Natural killer cell (primary cell): ENCODE measurements around the gene CAPRIN2. TPM values are rescaled to one million over a fixed set of nuclear protein-coding genes. Genes with fewer than 3 reads are reported as not detected.

Source experiments
- ATAC-seq, 3 donors: fragments of 150-1000 bp in 2 of 3; fragments of 200-7000 bp in 1 of 3; cut with Tn5 transposase; 1 replicate in 1 of 3; 2 replicates in 2 of 3; pipeline ENCODE4 v1.10.0; 2021; ENCODE audit warnings: mild to moderate bottlenecking in 2 of 3, moderate library complexity in 2 of 3
- DNase-seq, 2 donors: peaks; one replicate each; pipeline versions ENCODE4 v3.0.0 to v3.0.0-alpha.2; 2013 to 2021; ENCODE audit warnings: mixed read lengths in 1 of 2
- H3K27ac ChIP-seq: one replicate; pipeline ENCODE4 v1.5.1; 2013; ENCODE audit warnings: mild to moderate bottlenecking, low read length
- H3K27me3 ChIP-seq: one replicate; pipeline ENCODE4 v1.6.1; 2013; ENCODE audit warnings: low read length; ENCODE audit not compliant: control insufficient read depth, insufficient read depth
- H3K36me3 ChIP-seq: one replicate; pipeline ENCODE4 v1.6.1; 2013; ENCODE audit warnings: low read length; ENCODE audit not compliant: control insufficient read depth, insufficient read depth
- H3K4me1 ChIP-seq: one replicate; pipeline ENCODE4 v1.6.1; 2013; ENCODE audit warnings: low read length; ENCODE audit not compliant: control insufficient read depth, insufficient read depth
- H3K4me3 ChIP-seq: one replicate; pipeline ENCODE4 v1.5.1; 2013; ENCODE audit warnings: low read length
- H3K9me3 ChIP-seq: one replicate; pipeline ENCODE4 v1.6.1; 2013; ENCODE audit warnings: low read length; ENCODE audit not compliant: control insufficient read depth, insufficient read depth
- H3K27ac Mint-ChIP-seq, 2 donors: one replicate each; pipeline ENCODE4 v1.8.0; 2022; ENCODE audit warnings: mild to moderate bottlenecking in 2 of 2, mixed read lengths in 2 of 2, moderate library complexity in 1 of 2
- H3K27me3 Mint-ChIP-seq, 2 donors: one replicate each; pipeline ENCODE4 v1.8.0; 2022; ENCODE audit warnings: low read depth in 2 of 2, mixed read lengths in 2 of 2
- H3K36me3 Mint-ChIP-seq: one replicate; pipeline ENCODE4 v1.8.0; 2022; ENCODE audit warnings: mixed read lengths
- H3K4me1 Mint-ChIP-seq, 2 donors: one replicate each; pipeline ENCODE4 v1.8.0; 2022; ENCODE audit warnings: mixed read lengths in 2 of 2
- H3K4me3 Mint-ChIP-seq: one replicate; pipeline ENCODE4 v1.8.0; 2022; ENCODE audit warnings: mild to moderate bottlenecking, moderate library complexity, mixed read lengths
- H3K9me3 Mint-ChIP-seq, 2 donors: one replicate each; pipeline ENCODE4 v1.8.0; 2022; ENCODE audit warnings: mixed read lengths in 2 of 2
- WGBS: methylation state at CpG from one replicate; pipeline ENCODE4 v1.1.7; 2013; ENCODE audit warnings: missing lambda C conversion rate; ENCODE audit not compliant: insufficient coverage; 5-methylcytosine and 5-hydroxymethylcytosine counted together
- intact Hi-C: fragments of 100-400 bp; cut with micrococcal nuclease; formaldehyde crosslinking; loops from one replicate; pipeline ENCODE4 v1.14.2; 2022
- total RNA-seq, 4 donors: library from RNA; stranded (reverse); fragments of 120-200 nt in 1 of 4; gene quantifications; one replicate each; pipeline versions ENCODE4 v1.2.3 to v1.2.4, GENCODE V29; 2013 to 2022
- TF ChIP-seq, protein P1 (sequence below): fragments of 200-600 bp; IDR thresholded peaks from one replicate; pipeline ENCODE4 v1.8.0; 2022; ENCODE audit warnings: antibody characterized with exemption

CAPRIN2 gene
- total RNA-seq, 3 donors from 2014 or later (not counting 1 experiment from before 2014, with no cell fraction given) = 38.1 to 53.2 (median 38.7) TPM

DNA sequence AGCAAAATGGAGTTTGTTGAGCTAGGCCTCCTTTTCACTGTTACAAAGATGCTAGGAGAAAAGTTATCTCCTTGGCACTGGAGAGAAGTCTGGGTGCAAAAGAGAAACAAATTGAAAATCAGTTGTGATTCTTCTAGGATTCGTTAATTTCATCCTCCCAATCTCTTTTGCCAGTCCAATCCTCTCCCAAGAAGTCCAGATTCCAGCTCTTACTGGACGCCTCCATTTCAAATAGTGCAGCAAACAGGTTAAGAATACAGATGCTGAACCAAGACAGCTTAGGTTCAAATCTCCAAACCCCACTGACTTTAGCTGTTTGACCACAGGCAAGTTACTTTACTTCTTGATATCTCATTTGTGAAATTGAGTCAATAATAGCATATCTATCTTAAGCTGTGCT is 34.0 kb upstream of the CAPRIN2 start:
- Histone ChIP-seq H3K36me3 (no peaks in the 10 kb centered on the region), H3K4me3 (no peak overlapping the region), H3K27me3 (no peaks in the 10 kb centered on the region), H3K9me3 (no peaks in the 10 kb centered on the region), H3K4me1 (no peaks in the 10 kb centered on the region), H3K27ac (no peak overlapping the region)
- TF ChIP-seq, protein P1, sequence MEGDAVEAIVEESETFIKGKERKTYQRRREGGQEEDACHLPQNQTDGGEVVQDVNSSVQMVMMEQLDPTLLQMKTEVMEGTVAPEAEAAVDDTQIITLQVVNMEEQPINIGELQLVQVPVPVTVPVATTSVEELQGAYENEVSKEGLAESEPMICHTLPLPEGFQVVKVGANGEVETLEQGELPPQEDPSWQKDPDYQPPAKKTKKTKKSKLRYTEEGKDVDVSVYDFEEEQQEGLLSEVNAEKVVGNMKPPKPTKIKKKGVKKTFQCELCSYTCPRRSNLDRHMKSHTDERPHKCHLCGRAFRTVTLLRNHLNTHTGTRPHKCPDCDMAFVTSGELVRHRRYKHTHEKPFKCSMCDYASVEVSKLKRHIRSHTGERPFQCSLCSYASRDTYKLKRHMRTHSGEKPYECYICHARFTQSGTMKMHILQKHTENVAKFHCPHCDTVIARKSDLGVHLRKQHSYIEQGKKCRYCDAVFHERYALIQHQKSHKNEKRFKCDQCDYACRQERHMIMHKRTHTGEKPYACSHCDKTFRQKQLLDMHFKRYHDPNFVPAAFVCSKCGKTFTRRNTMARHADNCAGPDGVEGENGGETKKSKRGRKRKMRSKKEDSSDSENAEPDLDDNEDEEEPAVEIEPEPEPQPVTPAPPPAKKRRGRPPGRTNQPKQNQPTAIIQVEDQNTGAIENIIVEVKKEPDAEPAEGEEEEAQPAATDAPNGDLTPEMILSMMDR = no peak
- H3K9me3 Mint-ChIP-seq = no peaks in the 10 kb centered on the region
- H3K4me1 Mint-ChIP-seq = peaks cover 0 to 7% of the 10 kb centered on the region in 2 donors
- no peak overlapping the region for H3K4me3 Mint-ChIP-seq
- intact Hi-C loops = no loop called here
- H3K27ac Mint-ChIP-seq = no peak overlapping the region
- H3K36me3 Mint-ChIP-seq = no peaks in the 10 kb centered on the region
- DNase-seq (no peak), ATAC-seq (no peak)
- WGBS = 88% methylated on average over 2 of the region's 2 CpGs
- H3K27me3 Mint-ChIP-seq = peaks cover 12 to 28% of the 10 kb centered on the region in 2 donors

DNA sequence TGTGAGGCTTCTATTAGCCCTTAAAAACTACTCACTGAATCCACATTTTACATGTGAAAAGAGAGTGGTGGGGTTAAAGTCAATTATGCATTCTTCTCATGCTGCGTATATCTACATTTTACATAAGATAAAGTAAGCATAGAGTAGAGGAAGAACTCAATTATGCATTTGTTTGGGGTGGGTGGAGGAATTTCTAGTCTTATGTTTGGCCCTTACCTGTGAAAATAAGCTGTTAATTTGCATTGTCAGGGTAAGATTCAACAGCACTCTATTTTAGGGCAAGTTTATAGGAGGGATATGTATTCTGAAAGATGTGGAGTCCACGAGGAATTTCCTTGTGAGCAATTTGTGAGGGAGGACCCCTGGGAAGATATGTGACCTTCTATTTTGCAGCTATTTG is 30.9 kb upstream of the CAPRIN2 start:
- Mint-ChIP-seq H3K27ac (no peak overlapping the region), H3K4me1 (no peaks in the 10 kb centered on the region), H3K9me3 (no peaks in the 10 kb centered on the region), H3K36me3 (no peaks in the 10 kb centered on the region), H3K27me3 (peaks cover 14 to 42% of the 10 kb centered on the region in 2 donors), H3K4me3 (no peak overlapping the region)
- no peaks in the 10 kb centered on the region for H3K9me3 ChIP-seq
- DNase-seq (no peak), ATAC-seq (no peak)
- no peak overlapping the region for H3K27ac ChIP-seq
- intact Hi-C loops = no loop called here
- H3K36me3 ChIP-seq = no peaks in the 10 kb centered on the region
- H3K27me3 ChIP-seq = no peaks in the 10 kb centered on the region
- TF ChIP-seq, protein P1 = no peak
- no peak overlapping the region for H3K4me3 ChIP-seq
- WGBS = 58% methylated on average over 1 of the region's 2 CpGs
- H3K4me1 ChIP-seq = no peaks in the 10 kb centered on the region

DNA sequence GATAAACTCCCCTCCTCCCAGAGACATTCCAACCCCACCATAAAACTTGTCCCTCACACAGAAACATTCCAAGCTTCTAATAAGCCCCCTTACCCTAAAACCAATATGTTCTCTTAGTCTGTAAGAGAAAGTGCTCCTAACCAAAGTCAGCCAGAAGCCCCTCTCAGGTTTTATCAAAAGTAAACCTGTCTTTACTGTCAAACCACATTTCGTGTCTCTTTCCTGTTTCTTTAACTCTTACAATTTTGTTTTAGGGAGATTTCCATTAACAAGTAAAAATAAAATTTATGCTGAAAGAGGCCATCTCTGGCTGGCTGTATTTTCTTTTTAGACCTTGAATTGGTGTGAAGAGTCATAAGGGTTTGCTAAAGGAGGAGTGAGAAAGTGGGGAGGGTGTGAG is 29.8 kb upstream of the CAPRIN2 start:
- Histone ChIP-seq H3K9me3 (no peaks in the 10 kb centered on the region), H3K4me1 (no peaks in the 10 kb centered on the region), H3K36me3 (no peaks in the 10 kb centered on the region), H3K4me3 (no peak overlapping the region), H3K27me3 (no peaks in the 10 kb centered on the region), H3K27ac (no peak overlapping the region)
- Mint-ChIP-seq H3K9me3 (no peaks in the 10 kb centered on the region), H3K27ac (no peak overlapping the region), H3K4me3 (no peak overlapping the region), H3K4me1 (no peaks in the 10 kb centered on the region), H3K27me3 (peaks cover 14 to 42% of the 10 kb centered on the region in 2 donors), H3K36me3 (no peaks in the 10 kb centered on the region)
- DNase-seq (no peak), ATAC-seq (no peak)
- WGBS = no CpG with 5 or more reads among the region's 1 CpG
- TF ChIP-seq, protein P1 = no peak
- intact Hi-C loops = no loop called here

DNA sequence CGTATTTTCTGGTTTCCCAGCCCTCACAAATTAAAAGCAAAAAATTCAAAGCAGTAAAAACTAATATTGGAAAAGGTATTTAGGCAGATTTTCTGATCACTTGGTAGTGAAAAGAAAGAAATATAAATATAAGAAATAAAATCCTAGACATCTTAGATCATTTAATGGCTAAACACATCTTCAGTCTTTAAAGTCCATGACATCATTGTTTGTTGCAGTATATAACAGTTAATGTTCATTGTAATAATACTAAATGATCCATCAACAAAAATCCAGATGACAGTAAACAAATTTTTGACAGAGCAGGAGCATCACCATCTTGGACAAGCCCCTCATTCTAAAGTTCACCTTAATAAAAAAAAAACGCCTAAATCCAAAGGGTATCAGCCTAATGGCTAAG is 29.2 kb upstream of the CAPRIN2 start:
- Histone ChIP-seq H3K27me3 (no peaks in the 10 kb centered on the region), H3K9me3 (no peaks in the 10 kb centered on the region), H3K36me3 (no peaks in the 10 kb centered on the region), H3K27ac (no peak overlapping the region), H3K4me3 (no peak overlapping the region), H3K4me1 (no peaks in the 10 kb centered on the region)
- Mint-ChIP-seq H3K9me3 (no peaks in the 10 kb centered on the region), H3K4me3 (no peak overlapping the region), H3K27me3 (peaks cover 14 to 46% of the 10 kb centered on the region in 2 donors), H3K36me3 (no peaks in the 10 kb centered on the region), H3K27ac (no peak overlapping the region), H3K4me1 (no peaks in the 10 kb centered on the region)
- ATAC-seq = no peak
- intact Hi-C loops = no loop called here
- DNase-seq = no peak
- 87% methylated on average over 1 of the region's 2 CpGs for WGBS
- TF ChIP-seq, protein P1 = no peak
